ENCODE measurements around the gene SEMA5B.

The SEMA5B gene

DNA sequence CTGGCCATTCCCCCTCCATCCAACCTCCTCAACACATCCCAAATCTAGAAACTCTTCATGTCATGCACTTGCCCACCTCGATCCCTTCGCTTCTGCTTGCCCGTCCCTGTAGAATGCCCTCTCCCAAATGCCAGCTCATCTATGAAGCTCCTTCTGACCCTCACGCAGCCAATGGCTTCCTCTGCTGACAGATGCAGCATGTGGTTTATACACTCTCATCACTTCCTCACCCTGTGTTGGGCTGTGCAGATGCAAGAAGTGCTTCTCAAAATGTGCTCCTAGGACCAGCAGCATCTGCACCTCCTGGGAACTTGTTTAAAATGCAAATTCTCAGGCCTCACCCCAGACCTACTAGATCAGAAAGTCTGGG lies 51.7 kb downstream of the SEMA5B start:
- TF ChIP-seq, protein P1, sequence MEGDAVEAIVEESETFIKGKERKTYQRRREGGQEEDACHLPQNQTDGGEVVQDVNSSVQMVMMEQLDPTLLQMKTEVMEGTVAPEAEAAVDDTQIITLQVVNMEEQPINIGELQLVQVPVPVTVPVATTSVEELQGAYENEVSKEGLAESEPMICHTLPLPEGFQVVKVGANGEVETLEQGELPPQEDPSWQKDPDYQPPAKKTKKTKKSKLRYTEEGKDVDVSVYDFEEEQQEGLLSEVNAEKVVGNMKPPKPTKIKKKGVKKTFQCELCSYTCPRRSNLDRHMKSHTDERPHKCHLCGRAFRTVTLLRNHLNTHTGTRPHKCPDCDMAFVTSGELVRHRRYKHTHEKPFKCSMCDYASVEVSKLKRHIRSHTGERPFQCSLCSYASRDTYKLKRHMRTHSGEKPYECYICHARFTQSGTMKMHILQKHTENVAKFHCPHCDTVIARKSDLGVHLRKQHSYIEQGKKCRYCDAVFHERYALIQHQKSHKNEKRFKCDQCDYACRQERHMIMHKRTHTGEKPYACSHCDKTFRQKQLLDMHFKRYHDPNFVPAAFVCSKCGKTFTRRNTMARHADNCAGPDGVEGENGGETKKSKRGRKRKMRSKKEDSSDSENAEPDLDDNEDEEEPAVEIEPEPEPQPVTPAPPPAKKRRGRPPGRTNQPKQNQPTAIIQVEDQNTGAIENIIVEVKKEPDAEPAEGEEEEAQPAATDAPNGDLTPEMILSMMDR (IDR thresholded peaks at IDR 0.05): no peak
- TF ChIP-seq ZFX (IDR thresholded peaks at IDR 0.05; ENCODE audit: borderline replicate concordance): no peak
- H3K27ac ChIP-seq: no peak overlapping the region

DNA sequence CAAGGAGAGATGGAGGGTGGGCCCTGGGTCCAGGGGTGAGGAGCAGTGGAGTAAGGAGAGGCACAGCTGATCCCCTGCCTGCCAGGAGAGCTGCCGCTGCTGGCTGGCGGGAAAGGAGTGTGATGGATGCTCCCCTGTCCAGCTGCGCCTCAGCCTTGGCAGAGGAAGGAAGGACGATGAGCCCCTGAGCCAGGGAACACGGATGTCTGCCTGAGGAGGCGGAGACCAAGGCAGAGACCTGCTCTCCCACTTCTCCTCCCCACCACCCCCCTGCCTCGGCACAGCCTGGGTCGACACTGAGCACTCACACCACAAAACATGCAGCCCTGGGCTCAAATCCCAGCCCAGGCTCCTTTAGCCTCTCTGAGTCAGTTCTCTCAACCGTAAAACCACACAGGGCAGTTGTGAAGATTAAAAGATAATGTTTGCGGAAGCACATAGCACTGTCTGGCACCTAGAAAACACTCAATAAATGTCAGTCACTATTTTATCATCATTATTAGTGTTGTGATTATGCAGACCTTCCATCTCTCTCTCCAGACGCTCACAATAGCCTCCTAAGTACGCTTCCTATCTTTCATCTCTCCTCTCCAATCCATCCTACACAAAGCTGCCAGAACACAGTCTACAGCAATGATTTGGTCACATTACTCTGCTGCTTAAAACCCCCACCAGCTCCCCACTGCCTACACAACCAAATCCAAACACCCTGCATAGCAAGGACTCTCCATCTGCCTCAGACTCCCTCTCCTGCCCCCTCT lies 52.2 kb downstream of the SEMA5B start:
- TF ChIP-seq ZFX (IDR thresholded peaks at IDR 0.05; ENCODE audit: borderline replicate concordance): no peak
- TF ChIP-seq, protein P1 (IDR thresholded peaks at IDR 0.05): no peak

DNA sequence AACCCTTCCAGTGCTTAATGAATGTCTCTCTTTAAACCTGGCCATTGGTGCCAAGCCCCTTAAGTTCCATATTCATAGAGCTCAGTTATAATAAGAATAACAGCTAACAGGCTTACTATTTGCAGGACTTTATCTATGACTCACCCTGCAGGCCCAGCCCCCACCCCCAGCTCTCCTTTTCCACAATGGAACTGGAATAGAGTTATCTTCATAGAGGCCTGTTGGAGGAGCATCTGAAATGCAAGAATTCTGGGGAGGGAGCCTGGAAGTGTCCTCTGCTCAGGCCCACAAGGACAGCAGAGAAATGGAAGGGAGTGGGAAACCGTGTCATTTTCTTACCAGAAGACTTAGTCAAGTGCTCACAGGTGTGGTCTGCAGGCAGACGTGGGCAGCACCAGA lies 52.8 kb downstream of the SEMA5B start:
- no peak overlapping the region for H3K27ac ChIP-seq
- TF ChIP-seq, protein P1 (IDR thresholded peaks at IDR 0.05): no peak
- no peak for TF ChIP-seq ZFX (IDR thresholded peaks at IDR 0.05; ENCODE audit: borderline replicate concordance)

More for the DNA sequence above, 52.2 kb downstream of the SEMA5B start:
- no peak overlapping the region for H3K27ac ChIP-seq

DNA sequence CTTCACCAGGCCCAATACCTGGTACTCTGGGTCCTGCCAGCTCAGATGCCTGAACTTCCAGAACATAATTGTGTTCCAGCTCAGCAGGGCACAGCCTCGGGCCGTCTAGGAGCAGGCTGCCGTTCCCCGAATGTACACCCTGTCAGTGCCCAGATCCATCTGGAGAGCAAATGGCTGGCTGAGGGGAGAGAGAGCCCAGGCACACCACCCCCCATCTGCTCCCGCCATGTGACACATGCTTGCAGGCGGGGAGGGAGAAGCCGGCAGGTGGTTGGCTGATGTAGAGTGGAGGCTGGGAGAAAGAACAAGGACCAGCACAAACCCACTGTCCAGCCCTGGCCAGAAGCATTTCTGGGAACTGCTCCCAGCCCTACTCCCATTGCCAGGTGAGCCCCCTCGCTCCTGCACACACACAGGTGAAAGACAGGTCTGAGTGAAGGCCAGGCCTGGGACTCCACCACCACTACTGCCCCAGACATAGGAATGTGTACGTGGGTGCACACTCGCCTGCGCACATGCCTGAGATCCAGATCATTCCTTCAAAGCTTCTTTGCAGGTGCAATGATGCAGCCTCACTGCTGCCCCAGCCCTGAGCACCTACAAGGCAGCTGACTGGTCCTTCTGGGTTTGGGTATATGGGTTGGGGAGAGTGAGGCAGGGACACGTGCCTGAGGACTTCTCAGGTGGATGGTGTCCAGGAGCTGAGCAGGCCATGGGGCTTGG lies 53.5 kb downstream of the SEMA5B start:
- H3K27ac ChIP-seq: no peak overlapping the region
- TF ChIP-seq ZFX (IDR thresholded peaks at IDR 0.05; ENCODE audit: borderline replicate concordance): no peak
- TF ChIP-seq, protein P1 (IDR thresholded peaks at IDR 0.05): no peak

DNA sequence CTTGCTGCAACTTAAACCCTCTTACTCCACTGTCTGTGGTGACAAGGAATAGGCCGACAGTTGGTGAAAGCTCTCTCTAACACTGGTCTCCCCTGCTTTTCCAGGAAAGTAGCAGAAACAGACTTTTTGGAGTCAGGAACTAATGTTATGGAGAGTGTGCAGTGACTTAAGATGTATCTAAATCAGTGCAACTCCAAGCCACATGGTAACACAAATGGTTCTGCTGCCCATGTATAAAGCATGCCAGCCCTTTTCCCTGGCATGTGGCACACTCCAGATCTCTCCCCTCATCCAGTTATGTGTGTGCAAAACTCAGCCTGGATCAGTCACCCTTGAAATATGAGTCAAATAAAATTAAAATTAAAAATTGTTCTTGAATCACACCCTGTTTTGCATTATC lies 55.4 kb downstream of the SEMA5B start:
- no peak for TF ChIP-seq ZFX (IDR thresholded peaks at IDR 0.05; ENCODE audit: borderline replicate concordance)
- TF ChIP-seq, protein P1 (IDR thresholded peaks at IDR 0.05): no peak
- no peak overlapping the region for H3K27ac ChIP-seq

DNA sequence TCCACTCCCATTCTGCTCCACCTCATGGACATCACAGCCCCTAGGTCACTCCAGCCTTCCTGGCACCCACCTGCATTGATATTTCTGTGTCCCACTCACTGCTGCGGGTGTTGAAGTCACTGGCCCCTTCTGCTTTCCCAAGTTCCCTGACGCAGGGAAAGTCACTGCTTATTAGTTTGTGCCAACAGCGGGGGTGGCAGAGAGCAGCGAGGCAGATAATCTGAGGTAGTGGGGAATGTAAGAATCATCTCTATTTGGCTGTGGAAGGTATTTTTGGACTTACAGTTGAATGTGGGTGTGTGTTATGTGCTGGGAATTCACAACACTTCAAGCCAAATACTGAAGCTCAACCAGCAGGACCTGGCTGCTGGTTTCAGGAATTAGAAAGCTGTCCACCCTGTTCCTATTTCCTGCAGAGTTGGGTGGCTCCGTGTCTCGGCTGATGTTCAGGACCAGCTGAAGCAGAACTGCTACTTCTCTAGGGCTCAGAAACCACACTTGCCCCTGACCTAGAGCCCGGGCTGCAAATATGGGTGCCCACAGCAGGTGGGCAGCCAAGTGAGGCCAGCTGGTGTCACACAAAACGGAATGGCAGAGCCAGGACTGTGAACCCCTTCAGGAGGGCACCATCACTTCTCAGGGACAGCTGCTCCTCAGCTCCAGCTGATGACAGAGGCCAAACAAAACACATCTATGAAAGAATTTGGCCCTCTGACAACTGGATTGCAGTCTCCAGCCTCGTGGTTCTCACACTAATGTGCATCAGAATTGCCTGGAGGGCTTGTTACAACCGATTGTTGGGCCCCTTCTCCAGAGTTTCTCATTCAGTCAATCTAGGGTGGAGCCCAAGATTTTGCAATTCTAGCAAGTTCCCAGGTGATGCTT lies 57.7 kb downstream of the SEMA5B start:
- TF ChIP-seq, protein P1 (IDR thresholded peaks at IDR 0.05): no peak
- no peak for TF ChIP-seq ZFX (IDR thresholded peaks at IDR 0.05; ENCODE audit: borderline replicate concordance)
- no peak overlapping the region for H3K27ac ChIP-seq
